ENCODE results near the gene NKD2. TPM values are rescaled to one million over a fixed set of nuclear protein-coding genes. Genes with fewer than 3 reads are reported as not detected.

The NKD2 gene
- not detected in 2 replicates for total RNA-seq (2014; rRNA removed; shearing (Covaris generic); ENCODE audit: low replicate concordance)

GRCh38 chr5:1008451-1009358 is at the start of gene NKD2:
NKD2 (plus strand) TSS chr5:1008802; CDS start chr5:1009058, 256 bp downstream.
- Histone ChIP-seq H3K9ac (ENCODE audit: low read length) (no peak within 1 kb of the TSS), H3K4me3 (ENCODE audit: low read length) (no peak within 1 kb of the TSS), H3K36me3 (ENCODE audit: insufficient read depth, low read length) (no peaks in the 10 kb centered on the region), H3K4me1 (ENCODE audit: low read length) (peaks cover 4% of the 10 kb centered on the region; the same call in 1 of the 2 replicates), H4K20me1 (ENCODE audit: insufficient read depth, low read depth, low read length) (no peaks in the 10 kb centered on the region), H2AFZ (ENCODE audit: low read length) (no peak within 1 kb of the TSS), H3K4me2 (ENCODE audit: low read depth, low read length, poor library complexity, severe bottlenecking) (no peak within 1 kb of the TSS), H3K27me3 (ENCODE audit: low read length) (no peaks in the 10 kb centered on the region), H3K79me2 (ENCODE audit: low read length) (no peaks in the 10 kb centered on the region), H3K27ac (ENCODE audit: low read length) (no peak within 1 kb of the TSS), H3K9me3 (ENCODE audit: low read length) (no peaks in the 10 kb centered on the region), H3K9me2 (replicated peaks; ENCODE audit: insufficient read depth, low read length) (no peaks in the 10 kb centered on the region)
- DNase-seq = no peak

- Histone ChIP-seq H4K20me1 (ENCODE audit: insufficient read depth, low read depth, low read length) (0 out of 2 replicates have a peak, but pooled peaks cover 3% of the 10 kb centered on the region), H3K27me3 (ENCODE audit: low read length) (no peaks in the 10 kb centered on the region), H3K9ac (ENCODE audit: low read length) (no peak overlapping the region), H3K4me3 (ENCODE audit: low read length) (no peak overlapping the region), H3K36me3 (ENCODE audit: insufficient read depth, low read length) (no peaks in the 10 kb centered on the region), H3K27ac (ENCODE audit: low read length) (no peak overlapping the region), H3K9me2 (replicated peaks; ENCODE audit: insufficient read depth, low read length) (no peaks in the 10 kb centered on the region), H3K4me2 (ENCODE audit: low read depth, low read length, poor library complexity, severe bottlenecking) (no peak overlapping the region), H3K79me2 (ENCODE audit: low read length) (no peaks in the 10 kb centered on the region), H3K4me1 (ENCODE audit: low read length) (no peaks in the 10 kb centered on the region), H2AFZ (ENCODE audit: low read length) (no peak overlapping the region), H3K9me3 (ENCODE audit: low read length) (no peaks in the 10 kb centered on the region)
- no peak for DNase-seq
Measured at GRCh38 chr5:959581-960531, 48.7 kb upstream of the NKD2 start.

- DNase-seq = no peak
- no peak overlapping the region for H2AFZ ChIP-seq (ENCODE audit: low read length)
- no peak overlapping the region for H3K4me2 ChIP-seq (ENCODE audit: low read depth, low read length, poor library complexity, severe bottlenecking)
- H3K4me3 ChIP-seq (ENCODE audit: low read length) = no peak overlapping the region
- 0 out of 2 replicates have a peak, but pooled peaks cover 3% of the 10 kb centered on the region for H4K20me1 ChIP-seq (ENCODE audit: insufficient read depth, low read depth, low read length)
- H3K79me2 ChIP-seq (ENCODE audit: low read length) = no peaks in the 10 kb centered on the region
- H3K9me2 ChIP-seq (replicated peaks; ENCODE audit: insufficient read depth, low read length) = no peaks in the 10 kb centered on the region
- H3K27ac ChIP-seq (ENCODE audit: low read length) = no peak overlapping the region
- H3K9ac ChIP-seq (ENCODE audit: low read length) = no peak overlapping the region
- H3K36me3 ChIP-seq (ENCODE audit: insufficient read depth, low read length) = no peaks in the 10 kb centered on the region
- no peaks in the 10 kb centered on the region for H3K27me3 ChIP-seq (ENCODE audit: low read length)
- no peaks in the 10 kb centered on the region for H3K9me3 ChIP-seq (ENCODE audit: low read length)
- peaks cover 4% of the 10 kb centered on the region for H3K4me1 ChIP-seq (ENCODE audit: low read length)
Measured at GRCh38 chr5:960551-960950, 48.1 kb upstream of the NKD2 start.

- Histone ChIP-seq H4K20me1 (ENCODE audit: insufficient read depth, low read depth, low read length) (0 out of 2 replicates have a peak, but pooled peaks cover 3% of the 10 kb centered on the region), H3K4me1 (ENCODE audit: low read length) (peaks cover 6% of the 10 kb centered on the region), H3K36me3 (ENCODE audit: insufficient read depth, low read length) (no peaks in the 10 kb centered on the region), H2AFZ (ENCODE audit: low read length) (no peak overlapping the region), H3K9ac (ENCODE audit: low read length) (no peak overlapping the region), H3K9me2 (replicated peaks; ENCODE audit: insufficient read depth, low read length) (no peaks in the 10 kb centered on the region), H3K27ac (ENCODE audit: low read length) (no peak overlapping the region), H3K9me3 (ENCODE audit: low read length) (no peaks in the 10 kb centered on the region), H3K27me3 (ENCODE audit: low read length) (no peaks in the 10 kb centered on the region), H3K79me2 (ENCODE audit: low read length) (no peaks in the 10 kb centered on the region), H3K4me2 (ENCODE audit: low read depth, low read length, poor library complexity, severe bottlenecking) (no peak overlapping the region), H3K4me3 (ENCODE audit: low read length) (no peak overlapping the region)
- no peak for DNase-seq
Measured at GRCh38 chr5:961002-961710, 47.4 kb upstream of the NKD2 start.

- H3K9me3 ChIP-seq (ENCODE audit: low read length) = no peaks in the 10 kb centered on the region
- H3K27me3 ChIP-seq (ENCODE audit: low read length) = no peaks in the 10 kb centered on the region
Measured at GRCh38 chr5:961711-962240, 46.8 kb upstream of the NKD2 start.

GRCh38 chr5:962386-962785 is 46.2 kb upstream of the NKD2 start:
- H2AFZ ChIP-seq (ENCODE audit: low read length) = no peak overlapping the region
- H3K9ac ChIP-seq (ENCODE audit: low read length) = no peak overlapping the region
- peaks cover 6% of the 10 kb centered on the region for H3K4me1 ChIP-seq (ENCODE audit: low read length)
- no peak overlapping the region for H3K4me3 ChIP-seq (ENCODE audit: low read length)
- no peaks in the 10 kb centered on the region for H3K9me3 ChIP-seq (ENCODE audit: low read length)
- no peaks in the 10 kb centered on the region for H3K79me2 ChIP-seq (ENCODE audit: low read length)
- DNase-seq = no peak
- no peaks in the 10 kb centered on the region for H3K27me3 ChIP-seq (ENCODE audit: low read length)
- no peak overlapping the region for H3K4me2 ChIP-seq (ENCODE audit: low read depth, low read length, poor library complexity, severe bottlenecking)
- H4K20me1 ChIP-seq (ENCODE audit: insufficient read depth, low read depth, low read length) = 0 out of 2 replicates have a peak, but pooled peaks cover 3% of the 10 kb centered on the region
- H3K27ac ChIP-seq (ENCODE audit: low read length) = no peak overlapping the region
- H3K36me3 ChIP-seq (ENCODE audit: insufficient read depth, low read length) = no peaks in the 10 kb centered on the region
- no peaks in the 10 kb centered on the region for H3K9me2 ChIP-seq (replicated peaks; ENCODE audit: insufficient read depth, low read length)

More at GRCh38 chr5:961711-962240, 46.8 kb upstream of the NKD2 start:
- 0 out of 2 replicates have a peak, but pooled peaks cover 3% of the 10 kb centered on the region for H4K20me1 ChIP-seq (ENCODE audit: insufficient read depth, low read depth, low read length)
- H3K27ac ChIP-seq (ENCODE audit: low read length) = no peak overlapping the region
- no peaks in the 10 kb centered on the region for H3K36me3 ChIP-seq (ENCODE audit: insufficient read depth, low read length)
- no peak overlapping the region for H3K4me2 ChIP-seq (ENCODE audit: low read depth, low read length, poor library complexity, severe bottlenecking)
- peaks cover 6% of the 10 kb centered on the region for H3K4me1 ChIP-seq (ENCODE audit: low read length)
- no peak overlapping the region for H3K9ac ChIP-seq (ENCODE audit: low read length)
- H2AFZ ChIP-seq (ENCODE audit: low read length) = no peak overlapping the region
- H3K9me2 ChIP-seq (replicated peaks; ENCODE audit: insufficient read depth, low read length) = no peaks in the 10 kb centered on the region
- no peak for DNase-seq
- no peak overlapping the region for H3K4me3 ChIP-seq (ENCODE audit: low read length)
- no peaks in the 10 kb centered on the region for H3K79me2 ChIP-seq (ENCODE audit: low read length)

GRCh38 chr5:962801-963200 is 45.8 kb upstream of the NKD2 start:
- Histone ChIP-seq H2AFZ (ENCODE audit: low read length) (no peak overlapping the region), H3K9me3 (ENCODE audit: low read length) (no peaks in the 10 kb centered on the region), H3K4me3 (ENCODE audit: low read length) (no peak overlapping the region), H3K36me3 (ENCODE audit: insufficient read depth, low read length) (no peaks in the 10 kb centered on the region), H3K9me2 (replicated peaks; ENCODE audit: insufficient read depth, low read length) (no peaks in the 10 kb centered on the region), H3K27ac (ENCODE audit: low read length) (no peak overlapping the region), H3K9ac (ENCODE audit: low read length) (no peak overlapping the region), H3K27me3 (ENCODE audit: low read length) (no peaks in the 10 kb centered on the region), H3K79me2 (ENCODE audit: low read length) (no peaks in the 10 kb centered on the region), H3K4me2 (ENCODE audit: low read depth, low read length, poor library complexity, severe bottlenecking) (no peak overlapping the region), H4K20me1 (ENCODE audit: insufficient read depth, low read depth, low read length) (0 out of 2 replicates have a peak, but pooled peaks cover 3% of the 10 kb centered on the region), H3K4me1 (ENCODE audit: low read length) (peaks cover 6% of the 10 kb centered on the region)
- DNase-seq = no peak
